GM13977 (cell line): ENCODE measurements around the gene CPN2.

Experiments
- DNase-seq: peaks from one replicate; pipeline ENCODE4 v3.0.0; 2012; ENCODE audit warnings: low spot score
- CTCF ChIP-seq: IDR thresholded peaks from 2 replicates; pipeline ENCODE4 v1.5.1; 2012; ENCODE audit warnings: mild to moderate bottlenecking, control low read depth; ENCODE audit not compliant: insufficient read depth; ENCODE audit errors: extremely low read depth, missing control alignments
- in situ Hi-C: fragments of 300-500 bp; cut with MboI; formaldehyde crosslinking; loops from one replicate; pipeline ENCODE4 v1.12.0; 2022; ENCODE audit warnings: low sequenced_read_pairs, low pct_unique_long_range_greater_than_20kb, mixed read lengths, inconsistent platforms; ENCODE audit not compliant: unreplicated experiment

CPN2 gene

GRCh38 chr3:194373028-194373427, 21.9 kb upstream of the CPN2 start:
- in situ Hi-C loops: no loop called here
- DNase-seq: no peak
- TF ChIP-seq CTCF: no peak

- TF ChIP-seq CTCF: no peak
- in situ Hi-C loops: no loop called here
- no peak for DNase-seq
These were observed 19.6 kb upstream of the CPN2 start for GRCh38 chr3:194370753-194371152.

GRCh38 chr3:194369522-194370279, 18.6 kb upstream of the CPN2 start, which contains the start of gene LRRC15:
Gene LRRC15, minus strand, starts transcription at chr3:194369743. Its CDS starts 8,700 bp downstream, at chr3:194361043.
- no peak for TF ChIP-seq CTCF
- in situ Hi-C loops: no loop called here
- no peak for DNase-seq

GRCh38 chr3:194368918-194369317, 17.8 kb upstream of the CPN2 start:
- DNase-seq: no peak
- in situ Hi-C loops: no loop called here
- TF ChIP-seq CTCF: no peak

GRCh38 chr3:194367992-194368841, 17.1 kb upstream of the CPN2 start:
- in situ Hi-C loops: no loop called here
- no peak for TF ChIP-seq CTCF
- DNase-seq: no peak

- in situ Hi-C loops: no loop called here
- TF ChIP-seq CTCF: no peak
- DNase-seq: no peak
These were observed 14.9 kb upstream of the CPN2 start for GRCh38 chr3:194365978-194366490.
